Ovary (tissue), 3 donors: Measurements from ENCODE around the gene LSM8.

Experiments used
- CTCF ChIP-seq, 3 donors: fragments of 450-650 bp in 2 of 3; fragments of 200-600 bp in 1 of 3; IDR thresholded peaks; one replicate each; pipeline versions ENCODE4 v1.5.1 to v1.8.0; 2016 to 2022; ENCODE audit warnings: antibody characterized with exemption in 3 of 3, mild to moderate bottlenecking in 1 of 3
- EP300 ChIP-seq: sonication (generic); formaldehyde crosslinking; IDR thresholded peaks from one replicate; pipeline ENCODE4 v1.6.1; 2017; ENCODE audit warnings: antibody characterized with exemption
- POLR2A ChIP-seq: fragments of 450-650 bp; IDR thresholded peaks from one replicate; pipeline ENCODE4 v1.6.1; 2017; ENCODE audit warnings: antibody characterized with exemption, mild to moderate bottlenecking, moderate library complexity
- donor health status: DM: no; HTN: no; CAD: no.

DNA sequence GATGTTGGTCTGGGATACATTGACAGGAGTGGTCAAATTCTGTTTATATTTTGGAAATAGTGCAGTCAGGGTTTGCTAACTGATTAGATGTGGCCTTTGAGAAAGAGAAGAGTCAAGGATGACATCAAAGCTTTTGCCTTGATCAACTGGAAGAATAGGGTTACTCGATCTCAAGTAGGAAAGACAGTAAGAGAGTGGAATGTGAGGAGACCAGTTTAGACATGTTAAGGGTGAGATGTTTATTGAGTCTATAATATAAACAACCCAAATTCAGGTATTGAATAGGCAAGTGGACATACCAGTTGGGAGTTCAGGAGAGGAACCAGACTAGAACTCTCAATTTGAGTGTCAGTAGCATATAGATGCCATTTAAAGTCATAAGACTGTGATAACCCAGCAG lies 38.6 kb downstream of the LSM8 start:
- TF ChIP-seq EP300 = no peak
- TF ChIP-seq CTCF (IDR thresholded peaks at IDR 0.05) = no peak
- no peak for TF ChIP-seq POLR2A
